HL-60/S4 treated with retinoic acid at 250 ng/mL for 4 days and 3 days (cell line): ENCODE results near the gene DENND4A.

Source experiments
- in situ Hi-C: fragments of 300-500 bp; cut with MboI; formaldehyde crosslinking; loops from 2 replicates; pipeline ENCODE4 v1.7.0; 2022; ENCODE audit warnings: low sequenced_read_pairs

DENND4A gene

DNA sequence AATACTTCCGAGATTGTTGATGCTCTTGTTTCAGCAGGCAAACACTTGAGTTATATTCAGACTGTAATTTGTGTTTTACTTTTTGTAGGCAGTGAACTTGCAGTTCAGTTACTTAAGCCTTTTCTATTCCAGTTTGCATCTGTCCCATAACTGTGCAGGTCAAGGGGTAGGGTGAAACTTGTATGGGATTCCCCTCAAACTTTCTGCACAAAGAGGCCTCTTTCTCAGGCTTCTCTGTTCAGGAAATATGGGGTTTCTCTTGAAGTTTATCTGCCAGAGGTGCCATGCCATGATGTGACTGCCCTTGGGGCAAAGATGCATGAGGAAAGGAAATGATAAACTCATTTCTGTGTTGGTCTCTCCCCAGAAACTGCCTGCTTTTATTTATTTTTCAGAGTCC, 103.6 kb downstream of the DENND4A start:
- in situ Hi-C loops, result no loop called here

DNA sequence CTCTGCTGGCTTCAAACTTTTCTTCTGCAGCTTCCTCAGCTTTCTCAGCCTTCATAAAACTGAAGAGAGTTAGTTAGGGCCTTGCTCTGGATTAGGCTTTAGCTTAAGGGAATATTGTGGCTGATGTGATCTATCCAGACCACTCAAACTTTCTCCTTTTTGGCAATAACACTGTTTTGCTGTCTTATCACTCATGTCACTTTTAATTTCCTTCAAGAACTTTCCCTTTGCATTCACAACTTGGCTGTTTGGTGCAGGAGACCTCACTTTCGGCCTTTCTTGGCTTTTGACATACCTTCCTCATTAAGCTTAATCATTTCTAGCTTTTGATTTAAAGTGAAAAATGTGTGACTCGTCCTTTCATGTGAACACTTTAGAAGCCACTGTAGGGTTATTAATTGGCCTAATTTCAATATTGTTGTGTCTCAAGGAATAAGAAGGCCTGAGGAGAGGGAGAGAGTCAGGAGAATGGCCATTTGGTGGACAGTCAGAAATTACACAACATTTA, 109.6 kb downstream of the DENND4A start:
- in situ Hi-C loops, result no loop called here

DNA sequence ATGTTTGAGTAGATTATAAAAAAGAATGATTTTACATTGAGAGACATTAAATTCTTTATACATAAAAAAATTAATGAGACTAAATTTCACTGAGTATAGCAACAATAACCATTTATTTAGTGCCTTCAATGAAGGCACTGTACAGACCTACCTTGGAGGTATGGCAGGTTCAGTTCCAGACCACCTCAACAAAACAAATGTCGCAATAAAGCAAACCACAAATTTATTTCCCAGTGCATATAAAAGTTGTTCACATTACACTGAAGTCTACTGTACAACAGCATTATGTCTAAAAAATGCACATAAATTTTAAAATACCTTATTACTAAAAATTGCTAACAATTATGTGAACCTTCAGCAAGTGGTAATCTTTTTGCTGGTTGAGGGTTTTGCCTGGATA, 111.5 kb downstream of the DENND4A start:
- in situ Hi-C loops, result no loop called here

DNA sequence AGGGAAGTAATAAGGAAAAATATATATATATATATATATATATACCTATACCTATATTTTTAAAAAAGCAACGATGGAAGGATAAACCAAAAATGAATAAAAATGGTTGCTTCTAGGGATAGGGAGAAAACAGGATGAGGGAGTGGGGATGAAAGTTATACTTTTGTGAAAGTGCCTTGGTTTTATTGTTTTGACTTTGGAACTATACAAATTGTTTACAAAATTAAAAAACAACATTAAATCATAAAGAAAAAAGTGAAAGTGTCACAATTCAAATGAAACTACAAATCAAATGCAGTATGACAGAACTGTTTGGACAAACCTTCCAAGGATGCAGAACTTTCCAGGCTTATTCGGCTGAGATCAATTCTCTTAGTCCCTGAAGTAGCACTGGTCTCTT, 116.0 kb downstream of the DENND4A start:
- in situ Hi-C loops, result no loop called here

DNA sequence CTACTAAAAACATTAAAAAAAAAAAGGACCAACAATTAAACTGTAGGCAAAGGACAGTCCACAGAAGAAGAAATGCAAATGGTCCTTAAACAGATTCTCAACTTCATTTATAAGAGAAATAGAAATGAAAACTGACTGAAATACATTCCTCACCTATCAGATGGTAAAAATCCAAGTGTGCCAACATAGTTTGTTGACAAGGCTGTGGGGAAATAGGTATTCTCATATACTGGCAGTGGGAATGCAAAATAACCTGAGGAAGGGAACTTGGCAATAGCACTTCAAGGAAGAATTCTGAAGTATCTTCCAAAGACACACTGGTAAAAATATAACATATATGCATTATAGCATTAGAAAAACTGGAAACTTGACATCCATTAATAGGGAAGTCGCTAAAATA, 116.5 kb downstream of the DENND4A start:
- in situ Hi-C loops, result no loop called here

DNA sequence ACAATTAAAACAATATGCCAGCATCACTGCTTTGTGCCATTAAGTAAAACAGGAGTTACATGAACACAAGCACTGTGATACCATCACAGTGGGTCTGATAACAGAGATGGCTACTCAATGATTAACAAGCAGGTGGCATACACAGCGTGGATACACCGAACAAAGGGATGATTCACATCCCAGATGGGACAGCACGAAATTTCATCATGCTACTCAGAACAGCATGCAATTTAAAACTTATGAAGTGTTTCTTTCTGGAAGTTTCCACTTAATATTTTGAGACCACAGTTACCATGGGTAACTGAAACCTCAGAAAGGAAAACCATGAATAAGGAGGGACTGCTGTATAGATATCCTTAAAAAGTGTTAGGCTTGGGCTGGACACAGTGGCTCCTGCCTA, 125.8 kb downstream of the DENND4A start:
- in situ Hi-C loops, result no loop called here

DNA sequence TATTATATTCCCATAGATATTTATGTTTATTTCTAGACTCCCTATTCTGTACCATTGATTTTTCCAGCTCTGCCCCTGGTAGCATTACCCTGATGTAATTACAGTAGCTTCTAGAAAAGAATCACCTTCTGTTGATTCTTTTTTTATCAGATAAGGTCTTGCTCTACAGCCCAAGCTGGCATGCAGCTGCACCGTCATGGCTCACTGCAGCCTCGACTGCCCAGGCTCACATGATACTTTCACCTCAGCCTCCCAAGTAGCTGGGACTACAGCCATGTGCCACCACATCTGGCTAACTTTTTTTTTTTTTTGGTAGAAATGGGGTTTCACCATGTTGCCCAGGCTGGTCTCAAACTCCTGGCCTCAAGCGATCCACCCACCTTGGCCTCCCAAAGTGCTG, 128.6 kb downstream of the DENND4A start:
- in situ Hi-C loops, result no loop called here

DNA sequence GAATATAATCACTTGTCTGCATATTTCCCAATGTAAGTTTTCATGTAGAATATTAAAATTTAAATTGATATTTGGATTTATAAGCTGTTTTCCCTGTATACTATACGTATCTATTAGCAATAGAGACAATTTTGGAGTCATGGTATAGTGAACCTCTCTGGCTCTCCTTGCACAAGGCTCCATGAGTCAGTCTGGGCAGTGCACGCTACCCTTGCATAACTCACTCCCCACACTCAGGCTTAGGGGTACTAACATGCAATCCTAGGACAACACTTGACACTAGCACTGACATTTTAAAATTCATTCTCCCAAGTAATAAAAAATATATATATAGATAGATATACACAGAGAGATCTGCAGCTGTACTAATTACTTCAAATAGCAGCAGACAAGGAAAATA, 131.2 kb downstream of the DENND4A start:
- in situ Hi-C loops, result no loop called here

DNA sequence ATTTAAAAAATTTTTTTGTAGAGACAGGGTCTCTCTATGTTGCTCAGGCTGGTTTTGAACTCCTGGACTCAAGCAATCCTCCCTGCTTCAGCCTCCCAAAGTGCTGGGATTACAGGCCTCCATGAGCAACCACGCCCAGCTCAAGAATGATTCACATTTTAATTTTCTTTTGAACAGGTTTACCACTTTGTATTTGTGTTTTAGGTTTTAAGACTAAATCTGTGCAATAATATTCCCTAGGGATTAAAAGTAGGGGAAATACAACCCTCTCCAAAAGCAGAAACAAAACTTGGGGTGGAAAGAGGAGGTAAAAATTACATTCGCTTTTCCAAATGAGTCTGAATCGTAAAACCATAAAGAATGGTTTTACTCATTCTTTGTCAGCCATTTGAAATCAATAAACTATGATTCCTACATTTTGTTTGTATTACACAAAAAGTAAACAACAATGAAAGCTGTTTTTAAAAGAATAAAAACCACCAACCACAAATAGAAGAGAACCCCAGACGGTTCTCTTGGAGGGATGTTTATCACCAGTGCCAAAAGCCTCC, 132.5 kb downstream of the DENND4A start:
- in situ Hi-C loops, result no loop called here

DNA sequence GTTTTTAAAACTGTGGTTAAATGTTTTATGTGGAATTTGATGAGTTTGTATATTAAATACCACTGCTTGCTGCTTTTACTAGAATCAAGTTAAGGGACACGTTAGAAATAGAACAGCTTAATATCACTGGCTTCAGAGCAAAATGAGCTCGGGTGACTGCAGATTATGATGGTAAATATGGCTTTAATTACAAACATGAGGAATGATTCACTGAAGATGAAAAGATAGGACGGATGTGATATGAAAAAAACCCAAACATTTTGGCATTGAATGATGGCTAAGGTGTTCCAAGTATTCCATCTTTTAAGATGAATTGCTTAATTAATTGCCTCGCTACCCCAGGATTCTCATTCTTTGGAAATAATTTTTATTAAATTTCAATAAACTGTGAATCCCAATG, 136.6 kb downstream of the DENND4A start:
- in situ Hi-C loops, result no loop called here

DNA sequence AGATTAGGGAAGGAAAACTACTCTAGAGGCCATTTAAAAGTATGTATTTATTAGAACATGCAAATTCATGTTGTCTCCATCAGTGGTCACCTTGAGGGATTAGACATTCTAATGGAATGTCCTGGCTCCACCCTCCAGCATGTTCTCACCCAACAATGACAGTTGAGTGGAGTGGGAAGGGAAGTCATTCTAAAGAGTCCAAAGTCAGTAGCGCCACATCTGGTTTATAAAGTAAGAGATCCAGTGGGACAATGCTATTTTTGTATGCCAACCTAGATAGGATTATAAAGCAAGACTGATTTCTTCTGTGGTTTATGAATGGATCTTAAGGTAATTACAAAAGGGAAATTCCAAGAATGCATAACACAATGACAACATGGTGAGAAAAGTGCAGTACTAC, 137.1 kb downstream of the DENND4A start:
- in situ Hi-C loops, result no loop called here

DNA sequence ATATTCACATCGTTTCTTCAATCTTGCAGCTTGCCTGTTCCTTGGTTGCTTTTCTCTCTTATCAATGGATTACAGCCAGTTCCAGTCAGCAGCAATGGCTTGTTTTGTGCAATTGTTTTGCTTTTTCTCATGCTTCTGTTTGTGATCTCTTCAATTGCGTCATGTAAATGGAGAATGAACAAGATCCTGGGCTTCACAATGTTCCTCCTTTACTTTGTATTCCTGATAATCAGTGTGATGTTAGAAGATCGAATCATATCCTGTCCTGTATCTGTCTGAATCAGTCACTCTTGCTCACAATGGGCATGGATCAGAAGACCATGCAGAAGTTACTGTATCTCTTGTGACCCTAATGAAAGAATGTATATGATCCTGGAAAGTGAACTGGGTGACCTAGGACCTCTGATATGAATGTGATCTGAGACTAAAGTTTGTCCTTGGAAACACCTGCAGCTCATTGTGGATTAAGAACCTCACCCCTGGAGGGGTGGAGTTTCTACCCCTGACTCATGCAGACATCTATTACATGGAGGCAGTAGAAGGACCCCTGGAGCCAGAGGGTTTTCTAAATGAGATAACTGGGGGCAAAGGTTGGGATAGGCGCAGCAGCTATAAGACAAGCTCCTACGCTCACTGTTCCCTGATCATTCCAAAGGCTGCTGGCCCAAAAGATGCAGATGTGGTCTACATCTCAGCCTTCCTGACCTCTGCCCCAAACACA, 138.1 kb downstream of the DENND4A start:
- in situ Hi-C loops, result no loop called here

DNA sequence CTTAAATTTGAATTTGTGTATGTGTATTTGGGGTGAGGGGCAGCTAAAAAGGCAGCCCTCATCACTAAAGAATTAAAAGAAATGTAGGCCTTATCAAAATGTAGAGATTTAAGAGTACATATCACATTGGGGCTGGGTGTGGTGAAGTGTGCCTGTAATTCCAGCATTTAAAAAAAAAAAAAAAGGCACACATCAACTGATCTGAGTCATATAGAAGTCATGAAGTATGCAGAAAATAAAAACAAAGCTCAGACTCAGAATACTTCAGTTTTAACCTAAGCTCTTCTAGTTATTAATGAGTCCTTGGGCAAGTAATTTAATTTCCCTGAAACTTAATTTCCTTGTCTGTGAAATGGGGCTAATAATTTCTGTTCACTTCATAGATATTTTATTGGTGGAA, 138.8 kb downstream of the DENND4A start:
- in situ Hi-C loops, result no loop called here

DNA sequence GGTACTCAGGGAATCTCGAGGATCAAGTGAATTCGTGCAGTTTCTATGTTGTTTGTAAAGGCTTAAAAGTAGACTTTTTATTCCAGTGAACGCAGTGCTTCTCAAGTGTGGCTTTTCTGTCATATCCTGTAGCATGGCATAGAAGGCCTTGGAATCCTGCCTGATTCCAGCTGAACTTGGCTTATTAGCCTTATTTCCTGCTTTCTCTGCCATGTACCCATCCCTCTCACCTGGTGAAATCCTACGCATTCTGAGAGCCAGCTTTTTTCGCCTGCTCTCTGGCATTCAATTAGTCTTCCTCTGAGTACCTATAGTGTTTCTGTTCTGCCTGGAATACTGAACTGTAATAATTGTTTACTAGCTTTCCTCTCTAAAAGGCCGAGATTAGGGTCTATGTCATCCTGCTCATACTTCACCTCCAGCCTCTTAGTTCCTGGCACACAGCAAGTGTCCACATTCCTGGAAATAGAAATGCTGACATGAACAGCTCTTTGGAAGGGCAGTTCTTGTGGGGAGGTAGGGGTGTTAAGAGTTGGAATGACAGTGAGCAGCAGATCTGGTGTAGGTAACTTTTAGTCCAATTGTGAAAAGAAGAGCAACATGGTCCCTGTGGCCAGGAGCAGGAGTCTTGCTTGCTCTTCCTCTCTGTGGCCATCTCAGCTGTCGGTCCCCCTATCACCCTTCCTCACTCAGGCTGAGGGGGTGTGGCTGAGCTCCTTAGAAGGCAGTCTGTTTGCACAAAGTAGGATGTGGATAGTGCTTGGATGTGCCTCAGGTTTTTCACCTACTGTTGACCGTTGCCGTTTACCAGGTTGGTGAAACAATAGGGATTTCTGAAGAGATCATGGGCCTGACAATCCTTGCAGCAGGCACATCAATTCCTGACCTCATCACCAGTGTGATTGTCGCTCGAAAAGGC, 140.0 kb downstream of the DENND4A start:
- in situ Hi-C loops, result no loop called here

DNA sequence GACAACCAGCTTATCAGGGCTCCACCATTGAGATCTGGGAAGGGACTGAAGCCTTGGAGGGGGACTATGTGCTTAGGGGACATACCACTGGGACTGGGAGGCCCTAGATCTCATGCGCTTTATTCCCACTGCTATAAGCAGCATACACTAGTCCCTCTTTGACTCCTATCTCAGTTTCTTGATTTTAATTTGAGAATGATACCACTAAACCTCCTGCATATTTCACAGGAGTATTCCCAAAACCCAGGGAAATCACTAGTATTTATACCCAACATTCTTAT, 141.1 kb downstream of the DENND4A start:
- in situ Hi-C loops, result no loop called here

DNA sequence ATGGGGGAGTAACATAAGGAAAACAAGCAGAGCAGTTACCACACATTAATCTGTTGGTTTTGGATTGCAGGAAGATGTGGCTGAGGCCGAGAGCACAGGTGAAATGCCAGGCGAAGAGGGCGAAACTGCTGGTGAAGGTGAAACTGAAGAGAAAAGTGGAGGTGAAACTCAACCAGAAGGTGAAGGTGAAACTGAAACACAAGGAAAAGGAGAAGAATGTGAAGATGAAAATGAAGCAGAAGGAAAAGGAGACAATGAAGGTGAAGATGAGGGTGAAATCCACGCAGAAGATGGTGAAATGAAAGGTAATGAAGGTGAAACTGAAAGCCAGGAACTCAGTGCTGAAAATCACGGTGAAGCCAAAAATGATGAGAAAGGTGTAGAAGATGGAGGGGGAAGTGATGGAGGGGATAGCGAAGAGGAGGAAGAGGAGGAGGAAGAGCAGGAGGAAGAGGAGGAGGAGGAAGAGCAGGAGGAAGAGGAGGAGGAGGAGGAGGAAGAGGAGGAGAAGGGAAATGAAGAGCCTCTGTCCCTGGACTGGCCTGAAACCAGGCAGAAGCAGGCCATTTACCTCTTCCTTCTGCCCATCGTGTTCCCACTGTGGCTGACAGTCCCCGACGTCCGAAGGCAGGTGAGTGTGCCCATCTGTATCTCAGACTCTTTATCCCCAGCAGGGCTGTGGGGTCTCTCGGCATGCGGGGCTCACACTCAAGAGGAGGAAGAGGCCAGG, 141.6 kb downstream of the DENND4A start:
- in situ Hi-C loops, result no loop called here

DNA sequence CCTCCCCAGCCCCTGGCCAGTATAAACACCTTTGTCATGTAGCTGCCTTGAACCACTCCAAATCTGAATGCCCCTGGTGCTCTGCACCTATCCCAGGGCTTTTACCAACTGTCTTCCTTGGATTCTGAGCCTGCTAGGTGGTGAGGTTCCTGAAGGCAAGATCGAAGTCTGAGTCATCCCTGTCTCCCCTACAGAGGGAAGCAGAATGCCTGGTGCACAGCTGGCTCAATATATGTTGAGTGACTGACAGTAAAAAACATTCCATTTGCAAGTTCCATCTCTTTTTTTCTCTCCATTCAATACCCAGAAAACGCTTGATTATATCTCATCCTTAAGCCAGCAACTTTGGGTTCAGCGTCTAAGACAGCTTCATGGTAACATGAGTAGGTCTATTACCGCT, 145.6 kb downstream of the DENND4A start:
- in situ Hi-C loops, result loop anchor here (25.0 kb wide), 1 partner anchor 441 kb away; no protein-coding TSS in a partner anchor

DNA sequence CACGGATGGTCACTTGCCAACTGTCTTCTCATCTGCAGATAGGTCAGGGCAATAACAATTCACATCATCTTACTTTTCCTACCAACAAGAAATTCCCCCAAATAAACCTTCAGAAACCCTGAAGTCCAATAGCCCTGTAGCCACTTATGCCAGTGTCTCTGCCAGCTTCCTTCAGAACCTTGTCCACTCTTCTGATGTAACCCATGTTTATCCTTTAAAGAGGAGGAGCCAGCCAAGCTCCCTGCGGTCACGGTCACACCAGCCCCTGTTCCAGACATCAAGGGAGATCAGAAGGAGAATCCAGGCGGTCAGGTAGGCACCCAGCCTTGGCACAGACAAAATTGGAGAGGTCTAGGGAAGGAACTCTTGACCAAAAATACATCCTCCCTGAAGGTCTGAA, 146.7 kb downstream of the DENND4A start:
- in situ Hi-C loops, result loop anchor here (25.0 kb wide), 1 partner anchor 442 kb away; no protein-coding TSS in a partner anchor

DNA sequence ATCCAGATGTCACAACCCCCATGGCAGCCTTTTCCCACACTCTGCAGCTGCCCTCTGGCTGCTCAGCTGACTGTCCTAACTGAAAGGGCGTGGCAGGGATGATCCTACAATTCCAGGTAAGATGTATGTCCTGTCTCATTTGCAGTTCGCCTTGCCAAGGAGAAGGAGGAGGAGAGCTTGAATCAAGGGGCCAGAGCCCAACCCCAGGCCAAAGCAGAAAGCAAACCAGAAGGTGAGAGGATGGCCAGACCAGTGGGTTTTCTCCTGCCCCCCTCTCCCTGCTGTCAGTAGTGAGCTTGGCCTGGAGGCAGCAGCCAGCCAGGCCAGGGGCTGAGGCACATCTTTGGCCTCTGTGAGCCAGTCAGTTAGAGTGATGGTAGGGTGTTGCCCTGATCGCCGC, 147.8 kb downstream of the DENND4A start:
- in situ Hi-C loops, result loop anchor here (25.0 kb wide), 1 partner anchor 443 kb away; no protein-coding TSS in a partner anchor

DNA sequence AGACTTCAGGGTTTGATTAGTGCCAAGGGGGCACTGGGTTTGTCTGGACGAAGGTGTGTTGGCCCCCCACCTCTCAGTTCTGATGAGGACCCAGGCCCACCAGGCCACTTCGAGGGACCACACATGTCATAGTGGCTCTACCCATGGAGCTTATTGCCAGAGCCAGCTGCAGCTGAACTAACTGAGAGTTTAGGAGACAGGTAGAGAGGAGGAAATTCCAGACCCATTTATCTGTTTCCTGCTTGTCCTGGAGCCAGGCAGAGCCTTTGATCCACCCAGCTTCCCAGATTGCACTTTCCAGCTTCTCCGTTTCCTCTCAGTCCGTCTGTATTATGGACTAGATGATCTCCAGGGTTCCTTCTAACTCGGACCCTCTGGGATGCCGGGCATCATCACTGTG, 149.5 kb downstream of the DENND4A start:
- in situ Hi-C loops, result loop anchor here (25.0 kb wide), 1 partner anchor 445 kb away; no protein-coding TSS in a partner anchor
